Body of pancreas (tissue), 4 donors: Measurements from ENCODE around the gene NSUN3. TPM values are rescaled to one million over a fixed set of nuclear protein-coding genes. Genes with fewer than 3 reads are reported as not detected.

Source experiments
- ATAC-seq: fragments of 150-250 bp; one replicate; pipeline ENCODE4 v1.9.1; 2016
- DNase-seq, 4 donors: peaks; one replicate each; pipeline ENCODE4 v3.0.0-alpha.2; 2019
- H3K27ac ChIP-seq, 4 donors: fragments of 200-600 bp; sonication (generic); 1 replicate in 3 of 4; 2 replicates in 1 of 4; pipeline versions ENCODE4 v1.5.1 to v1.6.1; 2016 to 2019; ENCODE audit warnings: mild to moderate bottlenecking in 1 of 4, mixed read lengths in 1 of 4, moderate library complexity in 1 of 4
- H3K27me3 ChIP-seq, 2 donors: fragments of 200-600 bp; sonication (generic); one replicate each; pipeline ENCODE4 v1.6.0; 2016; ENCODE audit warnings: mild to moderate bottlenecking in 1 of 2
- H3K36me3 ChIP-seq, 2 donors: fragments of 200-600 bp; sonication (generic); replicated peaks in 1 of 2; 2 replicates each; pipeline ENCODE4 v1.5.1; 2016; ENCODE audit warnings: low read depth in 2 of 2; ENCODE audit not compliant: insufficient read depth in 1 of 2
- H3K4me1 ChIP-seq: fragments of 200-600 bp; sonication (generic); one replicate; pipeline ENCODE4 v1.6.0; 2016
- H3K4me3 ChIP-seq, 2 donors: fragments of 200-600 bp; sonication (generic); 1 replicate in 1 of 2; 2 replicates in 1 of 2; pipeline ENCODE4 v1.5.1; 2016 to 2019
- H3K9me3 ChIP-seq, 3 donors: fragments of 200-600 bp; sonication (generic); 1 replicate in 2 of 3; 2 replicates in 1 of 3; pipeline ENCODE4 v1.5.1; 2016
- POLR2A ChIP-seq, 3 donors: fragments of 450-650 bp; IDR thresholded peaks; one replicate each; pipeline ENCODE4 v1.6.1; 2016; ENCODE audit warnings: antibody characterized with exemption in 3 of 3, mild to moderate bottlenecking in 2 of 3
- WGBS, 2 donors: methylation state at CpG; one replicate each; pipeline ENCODE4 v1.1.5; 2017; 5-methylcytosine and 5-hydroxymethylcytosine counted together
- intact Hi-C: fragments of 100-400 bp; cut with DNase I; formaldehyde crosslinking; loops from one replicate; pipeline ENCODE4 v1.15.1; 2023
- total RNA-seq, 2 donors: library from RNA; depleted of rRNA; stranded (reverse); fragments of >200 nt; gene quantifications; one replicate each; pipeline ENCODE4 v1.1.0, GENCODE V29; 2016
- TF ChIP-seq, protein P1 (sequence below), 7 experiments: fragments of 450-650 bp in 4 of 7; fragments of 200-600 bp in 3 of 7; sonication (generic) in 3 of 7; IDR thresholded peaks; one replicate each; pipeline ENCODE4 v1.5.1; 2016 to 2019; ENCODE audit warnings: antibody characterized with exemption in 7 of 7

Gene NSUN3
- total RNA-seq, 2 donors from 2014 or later: 5.6 to 13.2 TPM

DNA sequence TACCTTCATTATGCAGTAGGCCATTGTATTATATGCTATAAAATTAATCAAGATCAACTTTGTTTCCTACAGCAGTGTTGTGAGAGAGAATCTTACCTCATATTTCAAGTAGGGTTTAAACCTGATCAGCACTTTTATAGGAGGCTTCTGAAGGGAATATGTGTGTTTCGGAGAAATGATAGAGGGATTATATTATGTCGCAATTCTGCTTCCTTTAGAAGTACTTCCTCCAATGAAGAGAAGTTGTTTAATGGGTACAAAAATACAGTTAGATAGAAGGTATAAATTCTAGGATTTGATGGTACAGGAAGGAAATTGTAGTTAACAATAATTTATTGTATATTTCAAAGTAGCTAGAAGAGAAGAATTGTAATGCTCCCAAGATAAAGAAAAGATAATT, 54.9 kb downstream of the NSUN3 start:
- ATAC-seq (no peak), DNase-seq (no peak)
- no peak overlapping the region for H3K4me3 ChIP-seq
- intact Hi-C loops: no loop called here
- H3K9me3 ChIP-seq: no peaks in the 10 kb centered on the region
- H3K4me1 ChIP-seq: no peaks in the 10 kb centered on the region
- no peak overlapping the region for H3K27ac ChIP-seq
- H3K27me3 ChIP-seq: no peaks in the 10 kb centered on the region
- TF ChIP-seq, protein P1, sequence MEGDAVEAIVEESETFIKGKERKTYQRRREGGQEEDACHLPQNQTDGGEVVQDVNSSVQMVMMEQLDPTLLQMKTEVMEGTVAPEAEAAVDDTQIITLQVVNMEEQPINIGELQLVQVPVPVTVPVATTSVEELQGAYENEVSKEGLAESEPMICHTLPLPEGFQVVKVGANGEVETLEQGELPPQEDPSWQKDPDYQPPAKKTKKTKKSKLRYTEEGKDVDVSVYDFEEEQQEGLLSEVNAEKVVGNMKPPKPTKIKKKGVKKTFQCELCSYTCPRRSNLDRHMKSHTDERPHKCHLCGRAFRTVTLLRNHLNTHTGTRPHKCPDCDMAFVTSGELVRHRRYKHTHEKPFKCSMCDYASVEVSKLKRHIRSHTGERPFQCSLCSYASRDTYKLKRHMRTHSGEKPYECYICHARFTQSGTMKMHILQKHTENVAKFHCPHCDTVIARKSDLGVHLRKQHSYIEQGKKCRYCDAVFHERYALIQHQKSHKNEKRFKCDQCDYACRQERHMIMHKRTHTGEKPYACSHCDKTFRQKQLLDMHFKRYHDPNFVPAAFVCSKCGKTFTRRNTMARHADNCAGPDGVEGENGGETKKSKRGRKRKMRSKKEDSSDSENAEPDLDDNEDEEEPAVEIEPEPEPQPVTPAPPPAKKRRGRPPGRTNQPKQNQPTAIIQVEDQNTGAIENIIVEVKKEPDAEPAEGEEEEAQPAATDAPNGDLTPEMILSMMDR (IDR thresholded peaks at IDR 0.05): no peak
- no peak for TF ChIP-seq POLR2A (IDR thresholded peaks at IDR 0.05)
- WGBS, 2 donors: 75 to 93% methylated on average over 2 of the region's 2 CpGs
- H3K36me3 ChIP-seq: peaks cover 0 to 1% of the 10 kb centered on the region in 2 donors

DNA sequence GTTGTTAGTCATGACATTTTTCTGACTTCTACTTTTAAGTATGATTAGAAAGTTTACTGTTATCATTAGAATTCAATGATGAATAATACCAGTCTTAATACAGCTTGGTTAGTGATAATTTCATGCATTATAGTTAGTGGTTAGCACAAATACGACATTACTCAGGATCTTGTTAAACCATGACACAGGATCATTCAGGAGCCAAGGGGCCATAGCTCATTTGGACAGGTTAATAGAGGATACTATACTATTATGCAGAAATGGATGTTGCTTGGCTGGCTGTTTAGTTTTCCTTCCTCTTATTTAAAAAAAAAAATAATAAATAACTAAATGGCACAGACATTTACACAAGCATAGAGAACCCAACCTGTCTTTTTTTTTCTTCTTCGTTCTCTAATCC, 55.5 kb downstream of the NSUN3 start:
- ATAC-seq (no peak), DNase-seq (no peak)
- no peak overlapping the region for H3K27ac ChIP-seq
- H3K4me3 ChIP-seq: no peak overlapping the region
- no peaks in the 10 kb centered on the region for H3K27me3 ChIP-seq
- no peaks in the 10 kb centered on the region for H3K9me3 ChIP-seq
- WGBS, 2 donors: 76 to 83% methylated on average over 2 of the region's 2 CpGs
- intact Hi-C loops: no loop called here
- no peaks in the 10 kb centered on the region for H3K36me3 ChIP-seq
- H3K4me1 ChIP-seq: no peaks in the 10 kb centered on the region
- TF ChIP-seq, protein P1 (IDR thresholded peaks at IDR 0.05): no peak
- TF ChIP-seq POLR2A (IDR thresholded peaks at IDR 0.05): no peak

DNA sequence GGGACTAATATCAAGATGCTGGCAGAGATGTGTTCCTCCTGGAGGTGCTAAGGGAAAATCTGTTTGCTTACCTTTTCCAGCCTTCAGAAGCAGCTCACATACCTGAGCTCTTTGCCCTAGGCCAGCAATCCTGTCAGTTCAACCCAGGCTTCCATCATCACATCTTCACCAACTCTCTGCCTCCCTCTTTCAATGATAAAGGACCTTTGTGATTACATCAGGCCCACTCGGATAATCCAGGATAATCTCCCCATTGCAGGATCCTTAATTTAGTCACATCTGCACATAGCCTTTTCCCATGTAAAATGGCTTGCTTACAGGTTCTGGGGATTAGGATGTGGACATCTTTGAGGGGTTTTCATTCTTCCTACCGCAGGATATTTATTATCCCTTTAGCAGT, 58.3 kb downstream of the NSUN3 start:
- intact Hi-C loops: no loop called here

DNA sequence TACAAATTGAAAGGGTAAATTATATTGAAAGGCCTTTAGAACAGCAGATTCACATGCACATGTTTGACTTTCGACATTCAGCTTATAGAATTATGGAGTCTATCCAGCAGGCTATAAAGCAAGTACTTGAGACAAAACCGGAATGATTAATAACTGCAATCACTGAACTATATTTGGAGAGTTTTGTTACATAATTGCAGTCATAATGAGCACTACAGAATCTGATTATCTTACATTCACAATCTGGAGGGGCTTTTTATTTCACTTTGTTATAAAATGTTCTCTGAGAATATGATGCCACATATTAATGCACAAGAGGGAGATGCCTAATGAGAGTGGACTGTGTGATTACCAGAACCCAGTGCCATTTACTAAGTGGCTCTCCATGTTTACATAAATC, 64.3 kb downstream of the NSUN3 start:
- ATAC-seq (no peak), DNase-seq (no peak)
- Histone ChIP-seq H3K27me3 (no peaks in the 10 kb centered on the region), H3K9me3 (no peaks in the 10 kb centered on the region), H3K27ac (no peak overlapping the region), H3K4me3 (no peak overlapping the region), H3K36me3 (no peaks in the 10 kb centered on the region), H3K4me1 (no peaks in the 10 kb centered on the region)
- TF ChIP-seq POLR2A (IDR thresholded peaks at IDR 0.05): no peak
- TF ChIP-seq, protein P1 (IDR thresholded peaks at IDR 0.05): no peak
- intact Hi-C loops: no loop called here
- 60 to 72% methylated on average over 2 of the region's 2 CpGs for WGBS, 2 donors

More for the DNA sequence above, 58.3 kb downstream of the NSUN3 start:
- Histone ChIP-seq H3K9me3 (no peaks in the 10 kb centered on the region), H3K27me3 (no peaks in the 10 kb centered on the region), H3K4me1 (no peaks in the 10 kb centered on the region), H3K27ac (no peak overlapping the region), H3K4me3 (no peak overlapping the region), H3K36me3 (no peaks in the 10 kb centered on the region)
- ATAC-seq (no peak), DNase-seq (no peak)
- TF ChIP-seq POLR2A (IDR thresholded peaks at IDR 0.05): no peak
- TF ChIP-seq, protein P1 (IDR thresholded peaks at IDR 0.05): no peak
- 88 to 89% methylated on average over 2 of the region's 2 CpGs for WGBS, 2 donors

DNA sequence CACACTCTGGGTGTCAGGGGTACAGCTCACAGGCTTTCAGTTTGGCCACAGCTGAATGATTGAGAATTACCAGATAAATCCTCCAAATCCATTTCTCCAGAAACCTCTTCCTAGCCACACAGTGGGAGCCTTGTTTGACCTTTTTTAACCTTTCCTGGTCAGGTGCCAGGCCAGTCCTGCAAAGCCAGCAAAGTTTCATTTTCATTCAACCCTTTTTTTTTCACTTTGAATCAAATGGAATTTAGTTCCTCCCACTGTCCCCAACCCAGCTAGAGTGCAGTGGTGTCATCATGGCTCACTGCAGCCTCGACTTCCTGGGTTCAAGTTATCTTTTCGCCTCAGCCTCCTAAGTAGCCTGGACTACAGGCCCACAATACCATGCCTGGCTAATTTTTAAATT, 67.8 kb downstream of the NSUN3 start:
- Histone ChIP-seq H3K4me3 (no peak overlapping the region), H3K27ac (no peak overlapping the region), H3K27me3 (no peaks in the 10 kb centered on the region), H3K4me1 (no peaks in the 10 kb centered on the region), H3K36me3 (no peaks in the 10 kb centered on the region), H3K9me3 (no peaks in the 10 kb centered on the region)
- WGBS, 2 donors: 80 to 94% methylated on average over 2 of the region's 2 CpGs
- TF ChIP-seq POLR2A (IDR thresholded peaks at IDR 0.05): no peak
- TF ChIP-seq, protein P1 (IDR thresholded peaks at IDR 0.05): no peak
- intact Hi-C loops: no loop called here
- DNase-seq (no peak), ATAC-seq (no peak)
